ENCODE data around the gene KLHL3. TPM values are rescaled to one million over a fixed set of nuclear protein-coding genes. Genes with fewer than 3 reads are reported as not detected.
A peak's percentile ranks its signal among the peaks of the same experiment; 100 is the strongest.

Gene KLHL3
- total and polyA plus RNA-seq, 9 of the 15 experiments (the other 6 are each of a cell fraction or from before 2014, with no cell fraction given): under 0.01 to 1.5 (median 0.22) TPM

DNA sequence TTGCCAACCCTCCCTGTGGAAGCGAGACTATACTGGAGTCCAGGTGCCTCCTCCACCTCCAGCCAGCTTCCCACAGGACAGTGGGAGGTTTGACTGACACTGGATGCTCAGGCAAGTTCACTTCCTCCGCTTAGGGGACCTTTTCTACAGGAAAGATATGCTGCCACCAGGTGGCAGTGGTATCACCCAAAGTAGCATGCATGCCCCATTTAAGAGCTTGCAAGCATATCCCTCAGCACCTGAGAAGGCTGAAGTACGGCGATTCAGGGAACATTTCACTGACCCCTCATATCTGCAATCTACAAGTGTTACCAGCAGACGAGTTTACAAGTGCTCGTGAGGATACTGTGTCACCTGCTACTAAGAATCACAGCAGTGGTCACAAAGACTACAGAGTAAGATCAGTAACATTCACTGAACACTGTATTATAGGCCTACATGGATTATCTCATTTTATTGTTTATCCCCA lies 75.5 kb downstream of the KLHL3 start (continued):
- TF ChIP-seq, protein P1, sequence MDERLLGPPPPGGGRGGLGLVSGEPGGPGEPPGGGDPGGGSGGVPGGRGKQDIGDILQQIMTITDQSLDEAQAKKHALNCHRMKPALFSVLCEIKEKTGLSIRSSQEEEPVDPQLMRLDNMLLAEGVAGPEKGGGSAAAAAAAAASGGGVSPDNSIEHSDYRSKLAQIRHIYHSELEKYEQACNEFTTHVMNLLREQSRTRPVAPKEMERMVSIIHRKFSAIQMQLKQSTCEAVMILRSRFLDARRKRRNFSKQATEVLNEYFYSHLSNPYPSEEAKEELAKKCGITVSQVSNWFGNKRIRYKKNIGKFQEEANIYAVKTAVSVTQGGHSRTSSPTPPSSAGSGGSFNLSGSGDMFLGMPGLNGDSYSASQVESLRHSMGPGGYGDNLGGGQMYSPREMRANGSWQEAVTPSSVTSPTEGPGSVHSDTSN (CRISPR knock-in tag; IDR thresholded peaks at IDR 0.05; ENCODE audit: low read depth): no peak
- TF ChIP-seq, protein P1 (tag; conservative IDR thresholded peaks at IDR 0.05; ENCODE audit: low read depth): peak; percentile 43; the same call in 1 of the 2 replicates
- peak; percentile 61 for TF ChIP-seq SMC3 (conservative IDR thresholded peaks at IDR 0.05; ENCODE audit: insufficient read depth, low read depth, low read length)
- TF ChIP-seq ZNF79 (CRISPR knock-in tag; IDR thresholded peaks at IDR 0.05; ENCODE audit: low read depth): no peak
- TF ChIP-seq NCOA4 (IDR thresholded peaks at IDR 0.05; ENCODE audit: partially characterized antibody): no peak
- no peak for TF ChIP-seq CEBPB (tag; IDR thresholded peaks at IDR 0.05)
- TF ChIP-seq KDM1A (IDR thresholded peaks at IDR 0.05): no peak
- 0 out of 2 replicates have a peak, but pooled peaks have one; percentile 17 for TF ChIP-seq KLF16 (IDR thresholded peaks at IDR 0.05)
- TF ChIP-seq RBFOX2 (IDR thresholded peaks at IDR 0.05; ENCODE audit: low read depth, low read length): no peak
- TF ChIP-seq SMARCC2 (IDR thresholded peaks at IDR 0.05; ENCODE audit: low read depth): no peak
- TF ChIP-seq, protein P2, sequence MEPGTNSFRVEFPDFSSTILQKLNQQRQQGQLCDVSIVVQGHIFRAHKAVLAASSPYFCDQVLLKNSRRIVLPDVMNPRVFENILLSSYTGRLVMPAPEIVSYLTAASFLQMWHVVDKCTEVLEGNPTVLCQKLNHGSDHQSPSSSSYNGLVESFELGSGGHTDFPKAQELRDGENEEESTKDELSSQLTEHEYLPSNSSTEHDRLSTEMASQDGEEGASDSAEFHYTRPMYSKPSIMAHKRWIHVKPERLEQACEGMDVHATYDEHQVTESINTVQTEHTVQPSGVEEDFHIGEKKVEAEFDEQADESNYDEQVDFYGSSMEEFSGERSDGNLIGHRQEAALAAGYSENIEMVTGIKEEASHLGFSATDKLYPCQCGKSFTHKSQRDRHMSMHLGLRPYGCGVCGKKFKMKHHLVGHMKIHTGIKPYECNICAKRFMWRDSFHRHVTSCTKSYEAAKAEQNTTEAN (CRISPR knock-in tag; IDR thresholded peaks at IDR 0.05): no peak
- no peak for TF ChIP-seq NFRKB (IDR thresholded peaks at IDR 0.05; ENCODE audit: low read depth)
- TF ChIP-seq, protein P3, sequence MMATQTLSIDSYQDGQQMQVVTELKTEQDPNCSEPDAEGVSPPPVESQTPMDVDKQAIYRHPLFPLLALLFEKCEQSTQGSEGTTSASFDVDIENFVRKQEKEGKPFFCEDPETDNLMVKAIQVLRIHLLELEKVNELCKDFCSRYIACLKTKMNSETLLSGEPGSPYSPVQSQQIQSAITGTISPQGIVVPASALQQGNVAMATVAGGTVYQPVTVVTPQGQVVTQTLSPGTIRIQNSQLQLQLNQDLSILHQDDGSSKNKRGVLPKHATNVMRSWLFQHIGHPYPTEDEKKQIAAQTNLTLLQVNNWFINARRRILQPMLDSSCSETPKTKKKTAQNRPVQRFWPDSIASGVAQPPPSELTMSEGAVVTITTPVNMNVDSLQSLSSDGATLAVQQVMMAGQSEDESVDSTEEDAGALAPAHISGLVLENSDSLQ (IDR thresholded peaks at IDR 0.05): peak; percentile 83
- no peak for TF ChIP-seq LARP7 (IDR thresholded peaks at IDR 0.05)
- TF ChIP-seq, protein P4, sequence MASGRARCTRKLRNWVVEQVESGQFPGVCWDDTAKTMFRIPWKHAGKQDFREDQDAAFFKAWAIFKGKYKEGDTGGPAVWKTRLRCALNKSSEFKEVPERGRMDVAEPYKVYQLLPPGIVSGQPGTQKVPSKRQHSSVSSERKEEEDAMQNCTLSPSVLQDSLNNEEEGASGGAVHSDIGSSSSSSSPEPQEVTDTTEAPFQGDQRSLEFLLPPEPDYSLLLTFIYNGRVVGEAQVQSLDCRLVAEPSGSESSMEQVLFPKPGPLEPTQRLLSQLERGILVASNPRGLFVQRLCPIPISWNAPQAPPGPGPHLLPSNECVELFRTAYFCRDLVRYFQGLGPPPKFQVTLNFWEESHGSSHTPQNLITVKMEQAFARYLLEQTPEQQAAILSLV (tag; IDR thresholded peaks at IDR 0.05): no peak
- TF ChIP-seq, protein P5, sequence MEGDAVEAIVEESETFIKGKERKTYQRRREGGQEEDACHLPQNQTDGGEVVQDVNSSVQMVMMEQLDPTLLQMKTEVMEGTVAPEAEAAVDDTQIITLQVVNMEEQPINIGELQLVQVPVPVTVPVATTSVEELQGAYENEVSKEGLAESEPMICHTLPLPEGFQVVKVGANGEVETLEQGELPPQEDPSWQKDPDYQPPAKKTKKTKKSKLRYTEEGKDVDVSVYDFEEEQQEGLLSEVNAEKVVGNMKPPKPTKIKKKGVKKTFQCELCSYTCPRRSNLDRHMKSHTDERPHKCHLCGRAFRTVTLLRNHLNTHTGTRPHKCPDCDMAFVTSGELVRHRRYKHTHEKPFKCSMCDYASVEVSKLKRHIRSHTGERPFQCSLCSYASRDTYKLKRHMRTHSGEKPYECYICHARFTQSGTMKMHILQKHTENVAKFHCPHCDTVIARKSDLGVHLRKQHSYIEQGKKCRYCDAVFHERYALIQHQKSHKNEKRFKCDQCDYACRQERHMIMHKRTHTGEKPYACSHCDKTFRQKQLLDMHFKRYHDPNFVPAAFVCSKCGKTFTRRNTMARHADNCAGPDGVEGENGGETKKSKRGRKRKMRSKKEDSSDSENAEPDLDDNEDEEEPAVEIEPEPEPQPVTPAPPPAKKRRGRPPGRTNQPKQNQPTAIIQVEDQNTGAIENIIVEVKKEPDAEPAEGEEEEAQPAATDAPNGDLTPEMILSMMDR (IDR thresholded peaks at IDR 0.05 in 2 of 3, conservative IDR thresholded peaks at IDR 0.05 in 1 of 3; ENCODE audit: insufficient read depth in 2 of 3, low read depth in 1 of 3, low read length in 3 of 3): peak; percentile 70 to 83 (median 80)
- TF ChIP-seq BCOR (IDR thresholded peaks at IDR 0.05): no peak
- no peak for TF ChIP-seq ZNF830 (CRISPR knock-in tag; IDR thresholded peaks at IDR 0.05)
- no peak for TF ChIP-seq TEAD2 (tag; IDR thresholded peaks at IDR 0.05)
- no peak for TF ChIP-seq ZEB2 (IDR thresholded peaks at IDR 0.05)
- TF ChIP-seq, protein P6, sequence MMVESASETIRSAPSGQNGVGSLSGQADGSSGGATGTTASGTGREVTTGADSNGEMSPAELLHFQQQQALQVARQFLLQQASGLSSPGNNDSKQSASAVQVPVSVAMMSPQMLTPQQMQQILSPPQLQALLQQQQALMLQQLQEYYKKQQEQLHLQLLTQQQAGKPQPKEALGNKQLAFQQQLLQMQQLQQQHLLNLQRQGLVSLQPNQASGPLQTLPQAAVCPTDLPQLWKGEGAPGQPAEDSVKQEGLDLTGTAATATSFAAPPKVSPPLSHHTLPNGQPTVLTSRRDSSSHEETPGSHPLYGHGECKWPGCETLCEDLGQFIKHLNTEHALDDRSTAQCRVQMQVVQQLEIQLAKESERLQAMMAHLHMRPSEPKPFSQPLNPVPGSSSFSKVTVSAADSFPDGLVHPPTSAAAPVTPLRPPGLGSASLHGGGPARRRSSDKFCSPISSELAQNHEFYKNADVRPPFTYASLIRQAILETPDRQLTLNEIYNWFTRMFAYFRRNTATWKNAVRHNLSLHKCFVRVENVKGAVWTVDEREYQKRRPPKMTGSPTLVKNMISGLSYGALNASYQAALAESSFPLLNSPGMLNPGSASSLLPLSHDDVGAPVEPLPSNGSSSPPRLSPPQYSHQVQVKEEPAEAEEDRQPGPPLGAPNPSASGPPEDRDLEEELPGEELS (CRISPR knock-in tag; IDR thresholded peaks at IDR 0.05; ENCODE audit: borderline replicate concordance): no peak
